K562 (cell line): ENCODE measurements around the gene SEMA4F. TPM values are rescaled to one million over a fixed set of nuclear protein-coding genes. Genes with fewer than 3 reads are reported as not detected.

Source experiments
- ATAC-seq: fragments of 200-7000 bp; cut with Tn5 transposase; 3 replicates; pipeline ENCODE4 v1.9.1; 2020; ENCODE audit warnings: moderate library complexity
- BruUV-seq: library from RNA; stranded (reverse); fragments of 400-500 nt; replicated peaks from 2 replicates; lab custom pipeline; 2021; lab: Mats Ljungman, UMichigan
- CTCF ChIA-PET: fragments of 300-600 bp; formaldehyde crosslinking; extraction: SDS; loops from one replicate; lab custom pipeline; 2021; ENCODE audit warnings: low intra/inter-chr PET ratio; lab: Yijun Ruan, JAX
- POLR2A ChIA-PET: fragments of 300-600, 350-650 bp; sonication (Branson Sonifier 250); formaldehyde crosslinking; extraction: SDS; loops from one replicate; lab custom pipeline; 2021; ENCODE audit warnings: antibody characterized with exemption, inconsistent platforms; lab: Yijun Ruan, JAX
- DNase-seq, 4 experiments: peaks; one replicate each; pipeline versions ENCODE4 v3.0.0 to v3.0.0-alpha.2; 2011 to 2018; ENCODE audit warnings: low spot score in 3 of 4, mixed read lengths in 3 of 4; ENCODE audit errors: extremely low read depth in 1 of 4
- FAIRE-seq: peaks from 2 replicates; lab custom pipeline; 2011; peaks lifted over from hg19 to GRCh38; lab: Jason Lieb, UNC
- H2AFZ ChIP-seq: 2 replicates; pipeline ENCODE4 v1.6.0; 2011; ENCODE audit warnings: low read depth, low read length, control low read depth, inconsistent platforms
- H3K27ac ChIP-seq: fragments of 200-600 bp; 3 replicates; pipeline ENCODE4 v1.8.0; 2011; ENCODE audit warnings: low read depth, mild to moderate bottlenecking, control low read depth, inconsistent platforms, low read length, moderate library complexity, mixed read lengths; ENCODE audit errors: extremely low read depth
- H3K27me3 ChIP-seq, 2 experiments: fragments of 300-600 bp in 1 of 2; 2 replicates in 1 of 2; 3 replicates in 1 of 2; pipeline versions ENCODE4 v1.6.0 to v1.8.0; 2011; ENCODE audit warnings: inconsistent platforms in 2 of 2, low read length in 2 of 2, mild to moderate bottlenecking in 1 of 2, mixed read lengths in 1 of 2, moderate library complexity in 1 of 2; ENCODE audit not compliant: control insufficient read depth in 2 of 2, insufficient read depth in 2 of 2
- H3K36me3 ChIP-seq: fragments of 300-600 bp; 3 replicates; pipeline ENCODE4 v1.8.0; 2011; ENCODE audit warnings: mild to moderate bottlenecking, low read length, inconsistent platforms; ENCODE audit not compliant: control insufficient read depth, insufficient read depth
- H3K4me1 ChIP-seq, 2 experiments: fragments of 200-600 bp in 1 of 2; replicated peaks in 1 of 2; 2 replicates in 1 of 2; 3 replicates in 1 of 2; pipeline versions ENCODE4 v1.5.1 to v1.8.0; 2011; ENCODE audit warnings: inconsistent platforms in 2 of 2, low read length in 2 of 2, mild to moderate bottlenecking in 1 of 2, mixed read lengths in 1 of 2, moderate library complexity in 1 of 2; ENCODE audit not compliant: control insufficient read depth in 2 of 2, insufficient read depth in 2 of 2
- H3K4me2 ChIP-seq: 2 replicates; pipeline ENCODE4 v1.6.1; 2011; ENCODE audit warnings: low read length, control low read depth, inconsistent platforms, mixed read lengths; ENCODE audit not compliant: insufficient read depth
- H3K4me3 ChIP-seq: fragments of 200-600 bp; sonication (generic), shearing (Covaris generic); 2 replicates; pipeline ENCODE4 v1.5.1; 2016; ENCODE audit warnings: control low read depth, inconsistent platforms
- H3K79me2 ChIP-seq: fragments of 200-600 bp; 3 replicates; pipeline ENCODE4 v1.8.0; 2011; ENCODE audit warnings: low read length, inconsistent platforms; ENCODE audit not compliant: control insufficient read depth, insufficient read depth
- H3K9ac ChIP-seq, 2 experiments: 2 replicates each; pipeline versions ENCODE4 v1.6.0 to v1.6.1; 2011; ENCODE audit warnings: low read depth in 2 of 2, low read length in 2 of 2, control low read depth in 1 of 2, inconsistent platforms in 1 of 2, mild to moderate bottlenecking in 1 of 2, mixed read lengths in 1 of 2; ENCODE audit not compliant: insufficient read depth in 1 of 2
- H3K9me1 ChIP-seq: one replicate; pipeline ENCODE4 v1.6.0; 2011; ENCODE audit warnings: inconsistent platforms, mild to moderate bottlenecking, low read length, moderate library complexity; ENCODE audit not compliant: control insufficient read depth, insufficient read depth
- H3K9me3 ChIP-seq: replicated peaks from 2 replicates; pipeline ENCODE4 v1.5.1; 2011; ENCODE audit warnings: low read depth, low read length, inconsistent platforms; ENCODE audit not compliant: control insufficient read depth, insufficient read depth
- H4K20me1 ChIP-seq: replicated peaks from 2 replicates; pipeline ENCODE4 v1.6.1; 2011; ENCODE audit warnings: low read length, inconsistent platforms, mixed read lengths; ENCODE audit not compliant: control insufficient read depth, insufficient read depth
- ARNT ChIP-seq, 2 experiments: fragments of 450-650 bp; IDR thresholded peaks; 2 replicates each; pipeline ENCODE4 v1.6.1; 2016; ENCODE audit warnings: mild to moderate bottlenecking in 1 of 2
- CBFA2T3 ChIP-seq: fragments of 450-650 bp; IDR thresholded peaks from 2 replicates; pipeline ENCODE4 v1.6.1; 2017
- HLTF ChIP-seq: fragments of 450-650 bp; IDR thresholded peaks from 2 replicates; pipeline ENCODE4 v1.6.1; 2016
- L3MBTL2 ChIP-seq: fragments of 450-650 bp; IDR thresholded peaks from 2 replicates; pipeline ENCODE4 v1.6.1; 2016; ENCODE audit warnings: mild to moderate bottlenecking, moderate library complexity
- NBN ChIP-seq: fragments of 450-650 bp; IDR thresholded peaks from 2 replicates; pipeline ENCODE4 v1.6.1; 2016; ENCODE audit warnings: low read depth, mild to moderate bottlenecking
- RBM34 ChIP-seq: fragments of 200-400 bp; formaldehyde crosslinking; IDR thresholded peaks from 2 replicates; pipeline ENCODE4 v1.6.1; 2018; ENCODE audit warnings: low read length, borderline replicate concordance; ENCODE audit not compliant: insufficient read depth
- WGBS: fragments of 100-300 bp; shearing (Covaris generic); methylation state at CpG from one replicate; pipeline ENCODE4 v1.1.6; 2016; ENCODE audit warnings: low coverage, mixed read lengths; ENCODE audit not compliant: insufficient coverage; ENCODE audit errors: missing lambda C conversion rate; 5-methylcytosine and 5-hydroxymethylcytosine counted together
- in situ Hi-C: fragments of 300-500 bp; cut with MboI; formaldehyde crosslinking; loops from 4 replicates; pipeline ENCODE4 v1.15.0; 2018; ENCODE audit warnings: inconsistent platforms, mixed read lengths
- intact Hi-C: fragments of 100-400 bp; cut with micrococcal nuclease; formaldehyde crosslinking; loops from 2 replicates; pipeline ENCODE4 v1.14.2; 2022
- polyA plus RNA-seq, 8 experiments: library from polyadenylated mRNA; depleted of rRNA in 4 of 8; stranded (reverse) in 5 of 8; unstranded in 3 of 8; fragments of >200 nt; fragmentation: Nextera tagmentation in 2 of 8; fragmentation: Illumina TruSeq in 1 of 8; extraction: Ambion mirVana in 2 of 8; extraction: Trizol in 1 of 8; gene quantifications; 2 replicates each; pipeline versions ENCODE4 v1.2.1 to v1.2.3, GENCODE V29; 2011 to 2014; ENCODE audit warnings: inconsistent platforms in 1 of 8, missing spikeins in 1 of 8
- total RNA-seq, 7 experiments: library from RNA; depleted of rRNA in 6 of 7; stranded (reverse); fragments of >200 nt in 6 of 7; fragmentation: Illumina TruSeq in 2 of 7; extraction: Trizol in 2 of 7; gene quantifications; 2 replicates each; pipeline versions ENCODE4 v1.2.1 to v1.2.3, GENCODE V29; 2011 to 2021; ENCODE audit warnings: low replicate concordance in 1 of 7
- TF ChIP-seq, protein P1 (sequence below), 2 experiments: IDR thresholded peaks in 1 of 2; conservative IDR thresholded peaks in 1 of 2; 2 replicates each; pipeline ENCODE4 v1.6.1; 2016; ENCODE audit warnings: low read depth in 2 of 2, mild to moderate bottlenecking in 1 of 2, missing compliant biosample characterization in 1 of 2, missing genetic modification characterization in 1 of 2, moderate library complexity in 1 of 2
- TF ChIP-seq, protein P2 (sequence below): fragments of 450-650 bp; IDR thresholded peaks from 2 replicates; pipeline ENCODE4 v1.6.1; 2016; ENCODE audit warnings: antibody characterized with exemption
- TF ChIP-seq, protein P3 (sequence below): IDR thresholded peaks from 3 replicates; pipeline ENCODE4 v1.6.1; 2011; ENCODE audit warnings: borderline replicate concordance, mild to moderate bottlenecking; ENCODE audit not compliant: insufficient read length, insufficient read depth

The SEMA4F gene
- total and polyA plus RNA-seq, 9 of the 15 experiments (the other 6 are each of a cell fraction or from before 2014, with no cell fraction given), result 0.08 to 1.6 (median 0.33) TPM

DNA sequence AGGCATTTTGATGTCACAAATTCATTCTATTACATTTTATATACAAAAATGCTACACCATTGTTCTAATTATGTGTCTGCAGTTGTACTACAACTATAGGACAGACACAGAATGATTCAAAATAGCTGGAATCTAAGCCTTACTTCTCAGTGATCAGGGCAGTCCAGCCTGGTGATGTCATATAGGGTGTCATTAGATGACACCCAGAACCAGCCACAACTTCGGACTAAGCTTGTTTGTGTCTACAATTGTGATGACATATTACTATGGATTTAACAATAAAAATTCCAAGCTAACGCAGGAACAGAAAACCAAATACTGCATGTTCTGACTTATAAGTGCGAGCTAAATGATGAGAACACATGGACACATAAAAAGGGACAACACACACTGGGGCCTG, 36.9 kb upstream of the SEMA4F start (continued):
- no peak for TF ChIP-seq HLTF

DNA sequence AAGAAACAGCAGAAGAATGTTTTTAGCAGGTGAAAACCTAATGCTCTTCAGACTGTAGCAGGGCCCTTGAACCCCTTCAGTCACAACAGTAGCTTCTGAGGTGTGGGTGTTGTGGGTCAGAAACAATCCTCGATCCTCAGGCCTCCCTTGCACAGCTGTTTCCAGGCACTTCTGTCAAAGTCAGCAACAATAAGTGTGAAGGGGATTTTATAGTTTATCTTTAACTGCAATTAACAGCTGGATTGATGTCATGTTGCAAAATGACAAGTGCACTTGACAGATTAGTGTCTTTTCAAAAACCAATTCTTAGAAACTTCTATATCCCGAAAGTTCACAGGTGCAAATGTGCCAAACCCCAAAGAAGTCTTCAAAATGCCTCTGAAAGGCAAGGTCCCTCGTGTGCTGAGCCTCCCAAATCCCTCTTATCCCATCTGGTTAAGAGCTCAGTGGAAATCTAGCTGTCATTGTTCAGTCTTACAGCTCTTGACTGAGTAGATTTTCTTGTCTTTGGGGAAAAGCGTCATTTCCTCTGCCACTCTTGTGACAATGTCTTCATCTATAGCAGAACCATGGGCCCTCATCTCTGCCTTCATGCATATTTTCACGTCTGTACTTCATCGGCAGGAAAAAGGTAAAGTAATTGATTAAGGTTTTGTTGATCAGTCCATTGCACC, 35.5 kb upstream of the SEMA4F start:
- intact Hi-C loops, result no loop called here
- CTCF ChIA-PET, result no interaction called here
- H3K27me3 ChIP-seq, result peaks cover 10 to 12% of the 10 kb centered on the region in 2 experiments; a peak in 4 of 5 replicates
- ATAC-seq, result no peak
- no peak overlapping the region for H3K27ac ChIP-seq
- no peak overlapping the region for H3K9ac ChIP-seq
- POLR2A ChIA-PET, result interaction anchor here (0.6 to 2.3 kb wide), 3 partner anchors 14 to 106 kb away, joined by 3 to 9 read pairs (median 4); no protein-coding TSS in a partner anchor
- BruUV-seq, result no TSS peak
- no peak overlapping the region for H3K4me2 ChIP-seq
- TF ChIP-seq L3MBTL2 (no peak), RBM34 (no peak), ARNT (IDR thresholded peaks at IDR 0.05) (no peak), NBN (no peak), CBFA2T3 (0 out of 2 replicates have a peak, but pooled peaks have one; percentile 17)
- TF ChIP-seq, protein P1, sequence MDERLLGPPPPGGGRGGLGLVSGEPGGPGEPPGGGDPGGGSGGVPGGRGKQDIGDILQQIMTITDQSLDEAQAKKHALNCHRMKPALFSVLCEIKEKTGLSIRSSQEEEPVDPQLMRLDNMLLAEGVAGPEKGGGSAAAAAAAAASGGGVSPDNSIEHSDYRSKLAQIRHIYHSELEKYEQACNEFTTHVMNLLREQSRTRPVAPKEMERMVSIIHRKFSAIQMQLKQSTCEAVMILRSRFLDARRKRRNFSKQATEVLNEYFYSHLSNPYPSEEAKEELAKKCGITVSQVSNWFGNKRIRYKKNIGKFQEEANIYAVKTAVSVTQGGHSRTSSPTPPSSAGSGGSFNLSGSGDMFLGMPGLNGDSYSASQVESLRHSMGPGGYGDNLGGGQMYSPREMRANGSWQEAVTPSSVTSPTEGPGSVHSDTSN (CRISPR knock-in tag; IDR thresholded peaks at IDR 0.05; ENCODE audit: low read depth), result no peak
- TF ChIP-seq, protein P1 (tag; conservative IDR thresholded peaks at IDR 0.05; ENCODE audit: low read depth), result 0 out of 2 replicates have a peak, but pooled peaks have one; percentile 11
- TF ChIP-seq, protein P2, sequence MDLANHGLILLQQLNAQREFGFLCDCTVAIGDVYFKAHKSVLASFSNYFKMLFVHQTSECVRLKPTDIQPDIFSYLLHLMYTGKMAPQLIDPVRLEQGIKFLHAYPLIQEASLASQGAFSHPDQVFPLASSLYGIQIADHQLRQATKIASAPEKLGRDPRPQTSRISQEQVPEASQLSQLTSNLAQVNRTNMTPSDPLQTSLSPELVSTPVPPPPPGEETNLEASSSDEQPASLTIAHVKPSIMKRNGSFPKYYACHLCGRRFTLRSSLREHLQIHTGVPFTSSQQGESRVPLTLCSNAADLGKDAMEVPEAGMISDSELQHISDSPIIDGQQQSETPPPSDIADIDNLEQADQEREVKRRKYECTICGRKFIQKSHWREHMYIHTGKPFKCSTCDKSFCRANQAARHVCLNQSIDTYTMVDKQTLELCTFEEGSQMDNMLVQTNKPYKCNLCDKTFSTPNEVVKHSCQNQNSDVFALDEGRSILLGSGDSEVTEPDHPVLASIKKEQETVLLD, result no peak
- TF ChIP-seq, protein P3, sequence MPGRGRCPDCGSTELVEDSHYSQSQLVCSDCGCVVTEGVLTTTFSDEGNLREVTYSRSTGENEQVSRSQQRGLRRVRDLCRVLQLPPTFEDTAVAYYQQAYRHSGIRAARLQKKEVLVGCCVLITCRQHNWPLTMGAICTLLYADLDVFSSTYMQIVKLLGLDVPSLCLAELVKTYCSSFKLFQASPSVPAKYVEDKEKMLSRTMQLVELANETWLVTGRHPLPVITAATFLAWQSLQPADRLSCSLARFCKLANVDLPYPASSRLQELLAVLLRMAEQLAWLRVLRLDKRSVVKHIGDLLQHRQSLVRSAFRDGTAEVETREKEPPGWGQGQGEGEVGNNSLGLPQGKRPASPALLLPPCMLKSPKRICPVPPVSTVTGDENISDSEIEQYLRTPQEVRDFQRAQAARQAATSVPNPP, result no peak
- WGBS, result 3% methylated on average over 6 of the region's 6 CpGs
- no peaks in the 10 kb centered on the region for H3K9me3 ChIP-seq
- H2AFZ ChIP-seq, result no peak overlapping the region
- in situ Hi-C loops, result no loop called here
- no peaks in the 10 kb centered on the region for H3K79me2 ChIP-seq
- no peak for DNase-seq
- H3K4me3 ChIP-seq, result no peak overlapping the region
- FAIRE-seq, result peak; percentile 48
- H3K36me3 ChIP-seq, result no peaks in the 10 kb centered on the region
- no peaks in the 10 kb centered on the region for H4K20me1 ChIP-seq
- H3K4me1 ChIP-seq, result peaks cover 2 to 4% of the 10 kb centered on the region in 2 experiments; a peak in 2 of 5 replicates
- no peaks in the 10 kb centered on the region for H3K9me1 ChIP-seq
